GM19455 (cell line): ENCODE data around the gene RBBP6.
"Not testable (repeated sequence)": the region's sequence is repeated elsewhere in the genome, so short reads cannot be mapped to it uniquely, and the experiment has no call there.

ENCODE experiments used
- ATAC-seq: cut with Tn5 transposase; IDR thresholded peaks from one replicate; pipeline ENCODE4 v1.9.1; 2021; ENCODE audit not compliant: unreplicated experiment

The RBBP6 gene

GRCh38 chr16:24539295-24539849 is at the start of gene RBBP6:
RBBP6 (plus strand) TSS chr16:24539566; CDS start chr16:24540627, 1,061 bp downstream.
- ATAC-seq: peak; percentile 92

GRCh38 chr16:24490866-24491265 is 48.5 kb upstream of the RBBP6 start:
- no peak for ATAC-seq

- no peak for ATAC-seq
These were observed 47.6 kb upstream of the RBBP6 start for GRCh38 chr16:24491731-24492130.

- no peak for ATAC-seq
These were observed 45.5 kb upstream of the RBBP6 start for GRCh38 chr16:24493821-24494220.

GRCh38 chr16:24495207-24495606 is 44.2 kb upstream of the RBBP6 start:
- ATAC-seq: not testable (repeated sequence)

- no peak for ATAC-seq
These were observed 41.9 kb upstream of the RBBP6 start for GRCh38 chr16:24497440-24497839.

- no peak for ATAC-seq
These were observed 40.1 kb upstream of the RBBP6 start for GRCh38 chr16:24499193-24499814.

- peak; percentile 66 for ATAC-seq
These were observed 34.7 kb upstream of the RBBP6 start for GRCh38 chr16:24504472-24505345.

- no peak for ATAC-seq
These were observed 33.4 kb upstream of the RBBP6 start for GRCh38 chr16:24505959-24506358.

- ATAC-seq: no peak
These were observed 31.3 kb upstream of the RBBP6 start for GRCh38 chr16:24507959-24508480.

- ATAC-seq: no peak
These were observed 30.8 kb upstream of the RBBP6 start for GRCh38 chr16:24508614-24509013.

- no peak for ATAC-seq
These were observed 29.8 kb upstream of the RBBP6 start for GRCh38 chr16:24509536-24509935.

GRCh38 chr16:24511174-24511573 is 28.2 kb upstream of the RBBP6 start:
- no peak for ATAC-seq

- ATAC-seq: no peak
These were observed 27.6 kb upstream of the RBBP6 start for GRCh38 chr16:24511792-24512191.

- ATAC-seq: no peak
These were observed 25.3 kb upstream of the RBBP6 start for GRCh38 chr16:24514096-24514495.

- ATAC-seq: no peak
These were observed 24.2 kb upstream of the RBBP6 start for GRCh38 chr16:24515186-24515585.

- no peak for ATAC-seq
These were observed 22.3 kb upstream of the RBBP6 start for GRCh38 chr16:24516900-24517669.

GRCh38 chr16:24518498-24518897 is 20.9 kb upstream of the RBBP6 start:
- ATAC-seq: no peak

GRCh38 chr16:24520983-24521382 is 18.4 kb upstream of the RBBP6 start:
- no peak for ATAC-seq

GRCh38 chr16:24522751-24523150 is 16.6 kb upstream of the RBBP6 start:
- ATAC-seq: no peak

GRCh38 chr16:24523569-24523968 is 15.8 kb upstream of the RBBP6 start:
- no peak for ATAC-seq
